Central memory CD8-positive, alpha-beta T cell (primary cell): ENCODE results near the gene ISLR.

ENCODE experiments used
- ATAC-seq: fragments of 150-1000 bp; cut with Tn5 transposase; replicated peaks from 2 replicates; pipeline ENCODE4 v1.10.0; 2022; ENCODE audit warnings: mild to moderate bottlenecking, moderate FRiP score, moderate number of reproducible peaks; ENCODE audit not compliant: poor library complexity, severe bottlenecking; ENCODE audit errors: extremely low read depth
- DNase-seq, 2 donors: peaks; one replicate each; pipeline ENCODE4 v3.0.0; 2021; ENCODE audit warnings: low spot score in 2 of 2
- H3K27ac Mint-ChIP-seq: one replicate; pipeline ENCODE4 v1.8.0; 2022; ENCODE audit warnings: low read depth, mild to moderate bottlenecking, moderate library complexity, mixed read lengths
- H3K27me3 Mint-ChIP-seq: one replicate; pipeline ENCODE4 v1.8.0; 2022; ENCODE audit warnings: mixed read lengths
- H3K36me3 Mint-ChIP-seq: one replicate; pipeline ENCODE4 v1.8.0; 2022; ENCODE audit warnings: mild to moderate bottlenecking, moderate library complexity, mixed read lengths; ENCODE audit not compliant: insufficient read depth
- H3K4me1 Mint-ChIP-seq: one replicate; pipeline ENCODE4 v1.8.0; 2022; ENCODE audit warnings: mixed read lengths
- H3K4me3 Mint-ChIP-seq: one replicate; pipeline ENCODE4 v1.8.0; 2022; ENCODE audit warnings: mild to moderate bottlenecking, moderate library complexity, mixed read lengths
- H3K9me3 Mint-ChIP-seq: one replicate; pipeline ENCODE4 v1.8.0; 2022; ENCODE audit warnings: mixed read lengths

ISLR gene

GRCh38 chr15:74170875-74171578 is 2.5 kb upstream of the ISLR start:
- H3K4me1 Mint-ChIP-seq, result no peaks in the 10 kb centered on the region
- ATAC-seq, result no peak

GRCh38 chr15:74171965-74172541 is 1.5 kb upstream of the ISLR start:
- no peaks in the 10 kb centered on the region for H3K4me1 Mint-ChIP-seq
- H3K9me3 Mint-ChIP-seq, result no peaks in the 10 kb centered on the region
- H3K27ac Mint-ChIP-seq, result no peak overlapping the region
- H3K27me3 Mint-ChIP-seq, result peaks cover 28% of the 10 kb centered on the region
- H3K4me3 Mint-ChIP-seq, result no peak overlapping the region
- no peaks in the 10 kb centered on the region for H3K36me3 Mint-ChIP-seq
- ATAC-seq, result no peak
- no peak for DNase-seq

More at GRCh38 chr15:74170875-74171578, 2.5 kb upstream of the ISLR start:
- H3K27me3 Mint-ChIP-seq, result peaks cover 28% of the 10 kb centered on the region
- no peaks in the 10 kb centered on the region for H3K36me3 Mint-ChIP-seq
- H3K27ac Mint-ChIP-seq, result no peak overlapping the region
- H3K9me3 Mint-ChIP-seq, result no peaks in the 10 kb centered on the region
- no peak for DNase-seq
- no peak overlapping the region for H3K4me3 Mint-ChIP-seq

DNA sequence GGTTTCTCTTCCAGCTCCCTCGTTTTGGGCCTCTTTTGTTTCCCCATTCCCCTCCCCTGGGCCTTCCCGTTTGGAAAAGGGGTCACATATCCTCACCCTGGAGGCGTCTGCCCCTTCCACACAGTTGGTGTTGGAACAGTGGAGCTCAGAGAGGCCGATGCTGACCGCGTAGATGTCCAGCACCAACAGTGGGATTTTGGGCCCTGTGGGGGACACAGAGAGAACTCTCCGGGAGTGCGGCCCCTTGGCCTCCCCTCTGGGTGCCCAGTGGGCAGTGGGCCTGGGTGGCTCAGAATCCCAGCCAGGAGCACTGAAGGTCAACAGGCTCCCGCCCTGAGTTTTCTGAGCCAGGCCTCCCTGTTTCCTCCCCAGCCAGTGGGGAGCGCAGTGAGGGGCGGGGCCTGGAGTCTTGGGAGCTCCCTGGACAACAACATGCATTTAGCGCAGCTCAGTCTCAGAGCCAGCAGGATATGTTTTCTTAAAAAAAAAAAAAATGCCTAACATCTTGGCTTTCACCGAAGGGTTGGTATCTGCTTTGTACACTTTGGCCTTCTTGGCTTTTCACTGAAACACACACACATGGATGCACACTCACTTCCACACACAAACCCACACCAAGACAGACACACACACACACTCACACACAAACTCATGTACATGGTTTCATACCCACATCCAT is 670 bp upstream of the ISLR start:
- no peaks in the 10 kb centered on the region for H3K4me1 Mint-ChIP-seq
- ATAC-seq (no peak), DNase-seq (no peak)
- no peak overlapping the region for H3K27ac Mint-ChIP-seq
- H3K27me3 Mint-ChIP-seq, result peaks cover 28% of the 10 kb centered on the region
- no peak overlapping the region for H3K4me3 Mint-ChIP-seq
- H3K9me3 Mint-ChIP-seq, result no peaks in the 10 kb centered on the region
- no peaks in the 10 kb centered on the region for H3K36me3 Mint-ChIP-seq

DNA sequence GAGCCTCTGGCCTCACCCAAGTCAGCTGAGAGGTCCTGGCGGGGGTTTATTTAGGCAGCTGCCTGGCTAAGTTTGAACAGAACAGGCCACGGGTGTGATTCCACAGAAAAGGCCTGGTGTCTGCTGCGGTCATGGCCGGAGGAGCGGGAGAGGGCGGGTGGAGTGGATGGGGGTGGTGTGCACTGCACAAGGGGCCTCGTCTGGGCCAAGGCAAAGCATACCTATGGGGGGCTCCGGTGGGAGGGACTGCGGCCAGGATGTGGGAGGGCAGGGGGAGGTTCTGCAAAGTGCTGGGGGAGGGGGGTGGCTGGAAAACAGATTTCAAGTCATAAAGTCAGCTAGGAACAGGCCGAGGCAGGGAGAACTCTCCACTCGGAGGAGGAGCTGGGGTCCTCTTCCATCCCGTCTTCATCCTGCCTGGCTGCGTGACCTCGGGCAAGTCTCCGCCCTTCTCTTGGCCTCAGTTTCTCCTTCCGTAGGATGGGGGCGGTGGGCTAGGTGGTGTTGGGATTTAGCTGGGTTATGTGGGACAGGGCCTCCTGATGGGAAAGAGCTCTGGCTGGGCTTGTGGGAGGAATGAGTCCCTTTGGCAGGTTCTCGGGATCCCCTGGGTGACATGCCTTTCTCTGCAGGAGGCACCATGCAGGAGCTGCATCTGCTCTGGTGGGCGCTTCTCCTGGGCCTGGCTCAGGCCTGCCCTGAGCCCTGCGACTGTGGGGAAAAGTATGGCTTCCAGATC is 878 bp downstream of the ISLR start:
- Mint-ChIP-seq H3K36me3 (no peaks in the 10 kb centered on the region), H3K4me1 (no peaks in the 10 kb centered on the region), H3K27me3 (peaks cover 28% of the 10 kb centered on the region), H3K4me3 (no peak overlapping the region), H3K9me3 (no peaks in the 10 kb centered on the region), H3K27ac (no peak overlapping the region)
- no peak for ATAC-seq
- no peak for DNase-seq

DNA sequence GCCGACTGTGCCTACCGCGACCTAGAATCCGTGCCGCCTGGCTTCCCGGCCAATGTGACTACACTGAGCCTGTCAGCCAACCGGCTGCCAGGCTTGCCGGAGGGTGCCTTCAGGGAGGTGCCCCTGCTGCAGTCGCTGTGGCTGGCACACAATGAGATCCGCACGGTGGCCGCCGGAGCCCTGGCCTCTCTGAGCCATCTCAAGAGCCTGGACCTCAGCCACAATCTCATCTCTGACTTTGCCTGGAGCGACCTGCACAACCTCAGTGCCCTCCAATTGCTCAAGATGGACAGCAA is 1.4 kb downstream of the ISLR start:
- H3K4me3 Mint-ChIP-seq, result no peak overlapping the region

GRCh38 chr15:74175271-74176191 is 2.0 kb downstream of the ISLR start:
- no peaks in the 10 kb centered on the region for H3K36me3 Mint-ChIP-seq
- H3K27me3 Mint-ChIP-seq, result peaks cover 22% of the 10 kb centered on the region
- H3K4me1 Mint-ChIP-seq, result no peaks in the 10 kb centered on the region
- H3K9me3 Mint-ChIP-seq, result no peaks in the 10 kb centered on the region
- H3K27ac Mint-ChIP-seq, result no peak overlapping the region
- DNase-seq (no peak), ATAC-seq (no peak)
- no peak overlapping the region for H3K4me3 Mint-ChIP-seq

More for the DNA sequence above, 1.4 kb downstream of the ISLR start:
- ATAC-seq, result no peak
- no peak for DNase-seq
- no peaks in the 10 kb centered on the region for H3K9me3 Mint-ChIP-seq
- H3K36me3 Mint-ChIP-seq, result no peaks in the 10 kb centered on the region
- H3K27me3 Mint-ChIP-seq, result peaks cover 28% of the 10 kb centered on the region
- no peak overlapping the region for H3K27ac Mint-ChIP-seq
- H3K4me1 Mint-ChIP-seq, result no peaks in the 10 kb centered on the region

DNA sequence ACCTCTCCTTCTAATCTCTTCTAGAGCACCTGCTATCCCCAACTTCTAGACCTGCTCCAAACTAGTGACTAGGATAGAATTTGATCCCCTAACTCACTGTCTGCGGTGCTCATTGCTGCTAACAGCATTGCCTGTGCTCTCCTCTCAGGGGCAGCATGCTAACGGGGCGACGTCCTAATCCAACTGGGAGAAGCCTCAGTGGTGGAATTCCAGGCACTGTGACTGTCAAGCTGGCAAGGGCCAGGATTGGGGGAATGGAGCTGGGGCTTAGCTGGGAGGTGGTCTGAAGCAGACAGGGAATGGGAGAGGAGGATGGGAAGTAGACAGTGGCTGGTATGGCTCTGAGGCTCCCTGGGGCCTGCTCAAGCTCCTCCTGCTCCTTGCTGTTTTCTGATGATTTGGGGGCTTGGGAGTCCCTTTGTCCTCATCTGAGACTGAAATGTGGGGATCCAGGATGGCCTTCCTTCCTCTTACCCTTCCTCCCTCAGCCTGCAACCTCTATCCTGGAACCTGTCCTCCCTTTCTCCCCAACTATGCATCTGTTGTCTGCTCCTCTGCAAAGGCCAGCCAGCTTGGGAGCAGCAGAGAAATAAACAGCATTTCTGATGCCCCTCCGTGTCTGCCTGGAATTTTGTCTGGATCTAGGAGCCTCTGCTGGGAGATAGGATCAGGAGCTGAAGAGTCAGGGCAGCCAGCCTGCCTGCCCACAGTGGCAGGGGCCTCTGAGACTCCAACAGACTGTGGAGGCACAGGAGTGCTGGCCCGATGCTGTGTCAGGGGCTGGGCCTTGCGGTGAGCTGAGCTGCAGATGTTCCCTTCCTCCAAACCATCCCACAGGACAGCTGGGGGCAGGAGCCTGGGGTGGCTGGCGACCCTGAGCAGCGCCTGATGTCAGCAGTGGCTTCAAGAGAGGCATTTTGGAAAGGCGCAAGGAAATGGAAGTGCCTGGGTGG is 3.0 kb downstream of the ISLR start:
- no peak for DNase-seq
- H3K4me1 Mint-ChIP-seq, result no peaks in the 10 kb centered on the region
- ATAC-seq, result no peak
- no peaks in the 10 kb centered on the region for H3K9me3 Mint-ChIP-seq
- no peaks in the 10 kb centered on the region for H3K36me3 Mint-ChIP-seq
- H3K27me3 Mint-ChIP-seq, result peaks cover 19% of the 10 kb centered on the region
- no peak overlapping the region for H3K27ac Mint-ChIP-seq
- no peak overlapping the region for H3K4me3 Mint-ChIP-seq

- no peak for DNase-seq
- H3K4me1 Mint-ChIP-seq, result no peaks in the 10 kb centered on the region
- no peak for ATAC-seq
- no peak overlapping the region for H3K27ac Mint-ChIP-seq
- H3K27me3 Mint-ChIP-seq, result peaks cover 19% of the 10 kb centered on the region
- H3K4me3 Mint-ChIP-seq, result no peak overlapping the region
- H3K9me3 Mint-ChIP-seq, result no peaks in the 10 kb centered on the region
- no peaks in the 10 kb centered on the region for H3K36me3 Mint-ChIP-seq
Observed at GRCh38 chr15:74178326-74179100, 5.0 kb downstream of the ISLR start.

- no peak for ATAC-seq
- no peaks in the 10 kb centered on the region for H3K9me3 Mint-ChIP-seq
Observed at GRCh38 chr15:74179101-74179841, 5.8 kb downstream of the ISLR start.

GRCh38 chr15:74179983-74180880 is 6.7 kb downstream of the ISLR start:
- no peak for ATAC-seq
- peaks cover 19% of the 10 kb centered on the region for H3K27me3 Mint-ChIP-seq
- no peaks in the 10 kb centered on the region for H3K36me3 Mint-ChIP-seq

More at GRCh38 chr15:74179101-74179841, 5.8 kb downstream of the ISLR start:
- H3K27ac Mint-ChIP-seq, result no peak overlapping the region
- DNase-seq, result no peak
- no peaks in the 10 kb centered on the region for H3K4me1 Mint-ChIP-seq
- peaks cover 19% of the 10 kb centered on the region for H3K27me3 Mint-ChIP-seq
- no peaks in the 10 kb centered on the region for H3K36me3 Mint-ChIP-seq
- H3K4me3 Mint-ChIP-seq, result no peak overlapping the region

More at GRCh38 chr15:74179983-74180880, 6.7 kb downstream of the ISLR start:
- H3K9me3 Mint-ChIP-seq, result no peaks in the 10 kb centered on the region
- no peak for DNase-seq
- no peak overlapping the region for H3K27ac Mint-ChIP-seq
- no peak overlapping the region for H3K4me3 Mint-ChIP-seq
- no peaks in the 10 kb centered on the region for H3K4me1 Mint-ChIP-seq
